Measurements from ENCODE around the gene OMA1. TPM values are rescaled to one million over a fixed set of nuclear protein-coding genes. Genes with fewer than 3 reads are reported as not detected.

OMA1 gene
- total RNA-seq, 1 experiment from 2014 or later = 21.9 TPM

DNA sequence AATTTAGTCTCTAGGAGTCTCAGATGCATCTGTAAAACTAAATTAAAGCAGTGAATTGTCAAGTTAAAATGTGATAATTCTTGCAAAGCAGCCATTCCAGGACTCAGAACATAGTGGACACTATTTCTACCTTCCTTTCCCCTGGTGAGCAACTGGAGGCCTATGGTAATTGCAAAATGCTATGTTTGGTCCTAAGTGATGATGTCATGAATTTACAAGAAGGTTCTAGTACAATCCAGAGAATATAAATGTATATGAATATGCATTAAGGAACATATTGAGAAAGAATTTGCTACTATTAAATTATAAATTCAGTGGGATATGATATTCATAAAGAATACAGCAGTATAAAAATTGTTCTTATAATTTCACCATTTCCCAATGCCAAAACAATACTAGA, 32.6 kb downstream of the OMA1 start:
- H3K27me3 ChIP-seq (ENCODE audit: insufficient read depth, low read length) = no peaks in the 10 kb centered on the region
- no peak overlapping the region for H3K4me2 ChIP-seq (ENCODE audit: low read length)
- CTCF ChIA-PET = interaction anchor here (0.9 kb wide), 1 partner anchor 138 kb away, joined by 4 read pairs; no protein-coding TSS in a partner anchor
- DNase-seq (ENCODE audit: low read depth, low spot score) = no peak
- no TSS peak for BruUV-seq (replicated peaks)
- H2AFZ ChIP-seq (ENCODE audit: low read depth, low read length, poor library complexity, severe bottlenecking) = no peak overlapping the region
- TF ChIP-seq SIN3A (IDR thresholded peaks at IDR 0.05; ENCODE audit: low read depth) (no peak), SRF (IDR thresholded peaks at IDR 0.05; ENCODE audit: low read depth) (no peak), POLR2A (IDR thresholded peaks at IDR 0.05; ENCODE audit: borderline replicate concordance, extremely low read depth, insufficient read depth, insufficient read length) (no peak), TCF7L2 (IDR thresholded peaks at IDR 0.05; ENCODE audit: borderline replicate concordance, extremely low read depth, insufficient read depth, insufficient read length) (no peak), SP1 (IDR thresholded peaks at IDR 0.05; ENCODE audit: low read depth) (no peak), EGR1 (IDR thresholded peaks at IDR 0.05; ENCODE audit: low read depth) (no peak), EZH2 (IDR thresholded peaks at IDR 0.05) (no peak), FOSL1 (IDR thresholded peaks at IDR 0.05; ENCODE audit: low read depth) (no peak), EZH2phosphoT487 (IDR thresholded peaks at IDR 0.05; ENCODE audit: borderline replicate concordance) (no peak), RAD21 (IDR thresholded peaks at IDR 0.05; ENCODE audit: low read depth) (no peak), ZNF274 (IDR thresholded peaks at IDR 0.05; ENCODE audit: low read depth, low read length) (no peak), POLR2AphosphoS5 (IDR thresholded peaks at IDR 0.05; ENCODE audit: low read depth, low read length) (no peak), CBX3 (IDR thresholded peaks at IDR 0.05; ENCODE audit: low read depth) (no peak)
- TF ChIP-seq, protein P1, sequence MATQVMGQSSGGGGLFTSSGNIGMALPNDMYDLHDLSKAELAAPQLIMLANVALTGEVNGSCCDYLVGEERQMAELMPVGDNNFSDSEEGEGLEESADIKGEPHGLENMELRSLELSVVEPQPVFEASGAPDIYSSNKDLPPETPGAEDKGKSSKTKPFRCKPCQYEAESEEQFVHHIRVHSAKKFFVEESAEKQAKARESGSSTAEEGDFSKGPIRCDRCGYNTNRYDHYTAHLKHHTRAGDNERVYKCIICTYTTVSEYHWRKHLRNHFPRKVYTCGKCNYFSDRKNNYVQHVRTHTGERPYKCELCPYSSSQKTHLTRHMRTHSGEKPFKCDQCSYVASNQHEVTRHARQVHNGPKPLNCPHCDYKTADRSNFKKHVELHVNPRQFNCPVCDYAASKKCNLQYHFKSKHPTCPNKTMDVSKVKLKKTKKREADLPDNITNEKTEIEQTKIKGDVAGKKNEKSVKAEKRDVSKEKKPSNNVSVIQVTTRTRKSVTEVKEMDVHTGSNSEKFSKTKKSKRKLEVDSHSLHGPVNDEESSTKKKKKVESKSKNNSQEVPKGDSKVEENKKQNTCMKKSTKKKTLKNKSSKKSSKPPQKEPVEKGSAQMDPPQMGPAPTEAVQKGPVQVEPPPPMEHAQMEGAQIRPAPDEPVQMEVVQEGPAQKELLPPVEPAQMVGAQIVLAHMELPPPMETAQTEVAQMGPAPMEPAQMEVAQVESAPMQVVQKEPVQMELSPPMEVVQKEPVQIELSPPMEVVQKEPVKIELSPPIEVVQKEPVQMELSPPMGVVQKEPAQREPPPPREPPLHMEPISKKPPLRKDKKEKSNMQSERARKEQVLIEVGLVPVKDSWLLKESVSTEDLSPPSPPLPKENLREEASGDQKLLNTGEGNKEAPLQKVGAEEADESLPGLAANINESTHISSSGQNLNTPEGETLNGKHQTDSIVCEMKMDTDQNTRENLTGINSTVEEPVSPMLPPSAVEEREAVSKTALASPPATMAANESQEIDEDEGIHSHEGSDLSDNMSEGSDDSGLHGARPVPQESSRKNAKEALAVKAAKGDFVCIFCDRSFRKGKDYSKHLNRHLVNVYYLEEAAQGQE (IDR thresholded peaks at IDR 0.05; ENCODE audit: low read depth) = no peak
- TF ChIP-seq, protein P2, sequence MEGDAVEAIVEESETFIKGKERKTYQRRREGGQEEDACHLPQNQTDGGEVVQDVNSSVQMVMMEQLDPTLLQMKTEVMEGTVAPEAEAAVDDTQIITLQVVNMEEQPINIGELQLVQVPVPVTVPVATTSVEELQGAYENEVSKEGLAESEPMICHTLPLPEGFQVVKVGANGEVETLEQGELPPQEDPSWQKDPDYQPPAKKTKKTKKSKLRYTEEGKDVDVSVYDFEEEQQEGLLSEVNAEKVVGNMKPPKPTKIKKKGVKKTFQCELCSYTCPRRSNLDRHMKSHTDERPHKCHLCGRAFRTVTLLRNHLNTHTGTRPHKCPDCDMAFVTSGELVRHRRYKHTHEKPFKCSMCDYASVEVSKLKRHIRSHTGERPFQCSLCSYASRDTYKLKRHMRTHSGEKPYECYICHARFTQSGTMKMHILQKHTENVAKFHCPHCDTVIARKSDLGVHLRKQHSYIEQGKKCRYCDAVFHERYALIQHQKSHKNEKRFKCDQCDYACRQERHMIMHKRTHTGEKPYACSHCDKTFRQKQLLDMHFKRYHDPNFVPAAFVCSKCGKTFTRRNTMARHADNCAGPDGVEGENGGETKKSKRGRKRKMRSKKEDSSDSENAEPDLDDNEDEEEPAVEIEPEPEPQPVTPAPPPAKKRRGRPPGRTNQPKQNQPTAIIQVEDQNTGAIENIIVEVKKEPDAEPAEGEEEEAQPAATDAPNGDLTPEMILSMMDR (IDR thresholded peaks at IDR 0.05 in 2 of 3, conservative IDR thresholded peaks at IDR 0.05 in 1 of 3; ENCODE audit: borderline replicate concordance in 1 of 3, insufficient read depth in 1 of 3, low read depth in 2 of 3, low read length in 2 of 3) = no peak
- H3K9me2 ChIP-seq (ENCODE audit: insufficient read depth) = no peaks in the 10 kb centered on the region
- no peak overlapping the region for H3K9ac ChIP-seq (ENCODE audit: low read length)
- H3K27ac ChIP-seq (ENCODE audit: low read depth, low read length) = no peak overlapping the region
- POLR2A ChIA-PET = no interaction called here
- H3K4me3 ChIP-seq (replicated peaks in 1 of 2; ENCODE audit: low read depth in 1 of 2, low read length in 2 of 2) = no peak overlapping the region
- H3K79me2 ChIP-seq (ENCODE audit: insufficient read depth, low read length) = no peaks in the 10 kb centered on the region
- no peaks in the 10 kb centered on the region for H3K4me1 ChIP-seq (ENCODE audit: control insufficient read depth in 1 of 2, insufficient read depth in 2 of 2, low read length in 2 of 2)
- no peak for ATAC-seq
- RAD21 ChIA-PET (ENCODE audit: low non-redundant PET in 1 of 2, low total read pairs in 2 of 2, uncharacterized antibody in 2 of 2, unreplicated experiment in 2 of 2) = no interaction called here
- H3K9me3 ChIP-seq (ENCODE audit: control insufficient read depth in 1 of 2, insufficient read depth in 1 of 2, low read depth in 1 of 2, low read length in 2 of 2) = peaks cover 4 to 5% of the 10 kb centered on the region in 2 experiments; a peak in 2 of 4 replicates
- intact Hi-C loops (cut with micrococcal nuclease) = loop anchor here (10.0 kb wide), 2 partner anchors 231 to 1431 kb away; no protein-coding TSS in a partner anchor
- H3K36me3 ChIP-seq (ENCODE audit: control insufficient read depth in 1 of 2, insufficient read depth in 2 of 2, low read length in 2 of 2) = peaks cover 0 to 13% of the 10 kb centered on the region in 2 experiments; a peak in 1 of 4 replicates
- H4K20me1 ChIP-seq (ENCODE audit: insufficient read depth) = no peaks in the 10 kb centered on the region

Data from HCT116 (cell line).